ENCODE data around the gene PPP1R9B.

Gene PPP1R9B

GRCh38 chr17:50176559-50177357 is 26.3 kb upstream of the PPP1R9B start:
- no peak overlapping the region for H3K4me3 ChIP-seq (ENCODE audit: insufficient read length, low read depth)
- peaks cover 2% of the 10 kb centered on the region for H3K36me3 ChIP-seq (ENCODE audit: insufficient read depth, insufficient read length, low read length)
- no peaks in the 10 kb centered on the region for H3K27me3 ChIP-seq (ENCODE audit: insufficient read depth, insufficient read length)
- no peak for TF ChIP-seq YY1 (IDR thresholded peaks at IDR 0.05; ENCODE audit: insufficient read depth, insufficient read length)
- H3K9me3 ChIP-seq (ENCODE audit: insufficient read depth, low read length) = no peaks in the 10 kb centered on the region
- H3K9ac ChIP-seq (ENCODE audit: insufficient read length, low read depth) = peak overlapping the region; percentile 29
- DNase-seq (ENCODE audit: low read depth, low spot score) = no peak
- peaks cover 21% of the 10 kb centered on the region for H3K4me1 ChIP-seq (ENCODE audit: insufficient read depth, insufficient read length)

- H3K27me3 ChIP-seq (ENCODE audit: insufficient read depth, insufficient read length) = no peaks in the 10 kb centered on the region
- H3K4me1 ChIP-seq (ENCODE audit: insufficient read depth, insufficient read length) = peaks cover 16% of the 10 kb centered on the region
- H3K4me3 ChIP-seq (ENCODE audit: insufficient read length, low read depth) = no peak overlapping the region
- no peak overlapping the region for H3K9ac ChIP-seq (ENCODE audit: insufficient read length, low read depth)
- no peaks in the 10 kb centered on the region for H3K36me3 ChIP-seq (ENCODE audit: insufficient read depth, insufficient read length, low read length)
- DNase-seq (ENCODE audit: low read depth, low spot score) = no peak
- no peaks in the 10 kb centered on the region for H3K9me3 ChIP-seq (ENCODE audit: insufficient read depth, low read length)
- TF ChIP-seq ZNF274 (IDR thresholded peaks at IDR 0.05; ENCODE audit: low read depth, low read length) (no peak), YY1 (IDR thresholded peaks at IDR 0.05; ENCODE audit: insufficient read depth, insufficient read length) (no peak), SUZ12 (IDR thresholded peaks at IDR 0.05; ENCODE audit: extremely low read depth, insufficient read depth, insufficient read length) (no peak)
Observed at GRCh38 chr17:50175035-50175807, 24.7 kb upstream of the PPP1R9B start.

GRCh38 chr17:50174444-50174843 is 24.0 kb upstream of the PPP1R9B start:
- no peak for DNase-seq (ENCODE audit: low read depth, low spot score)
- Histone ChIP-seq H3K4me1 (ENCODE audit: insufficient read depth, insufficient read length) (peaks cover 16% of the 10 kb centered on the region), H3K4me3 (ENCODE audit: insufficient read length, low read depth) (no peak overlapping the region), H3K27me3 (ENCODE audit: insufficient read depth, insufficient read length) (no peaks in the 10 kb centered on the region), H3K36me3 (ENCODE audit: insufficient read depth, insufficient read length, low read length) (no peaks in the 10 kb centered on the region), H3K9me3 (ENCODE audit: insufficient read depth, low read length) (no peaks in the 10 kb centered on the region), H3K9ac (ENCODE audit: insufficient read length, low read depth) (no peak overlapping the region)
- TF ChIP-seq YY1 (IDR thresholded peaks at IDR 0.05; ENCODE audit: insufficient read depth, insufficient read length) = no peak
- no peak for TF ChIP-seq SUZ12 (IDR thresholded peaks at IDR 0.05; ENCODE audit: extremely low read depth, insufficient read depth, insufficient read length)
- TF ChIP-seq ZNF274 (IDR thresholded peaks at IDR 0.05; ENCODE audit: low read depth, low read length) = no peak

- Histone ChIP-seq H3K9me3 (ENCODE audit: insufficient read depth, low read length) (no peaks in the 10 kb centered on the region), H3K4me1 (ENCODE audit: insufficient read depth, insufficient read length) (peaks cover 19% of the 10 kb centered on the region), H3K36me3 (ENCODE audit: insufficient read depth, insufficient read length, low read length) (no peaks in the 10 kb centered on the region), H3K9ac (ENCODE audit: insufficient read length, low read depth) (no peak overlapping the region), H3K27me3 (ENCODE audit: insufficient read depth, insufficient read length) (no peaks in the 10 kb centered on the region), H3K4me3 (ENCODE audit: insufficient read length, low read depth) (no peak overlapping the region)
- TF ChIP-seq YY1 (IDR thresholded peaks at IDR 0.05; ENCODE audit: insufficient read depth, insufficient read length) = no peak
- no peak for TF ChIP-seq ZNF274 (IDR thresholded peaks at IDR 0.05; ENCODE audit: low read depth, low read length)
- no peak for TF ChIP-seq SUZ12 (IDR thresholded peaks at IDR 0.05; ENCODE audit: extremely low read depth, insufficient read depth, insufficient read length)
- DNase-seq (ENCODE audit: low read depth, low spot score) = no peak
Observed at GRCh38 chr17:50173335-50173941, 23.0 kb upstream of the PPP1R9B start.

DNA sequence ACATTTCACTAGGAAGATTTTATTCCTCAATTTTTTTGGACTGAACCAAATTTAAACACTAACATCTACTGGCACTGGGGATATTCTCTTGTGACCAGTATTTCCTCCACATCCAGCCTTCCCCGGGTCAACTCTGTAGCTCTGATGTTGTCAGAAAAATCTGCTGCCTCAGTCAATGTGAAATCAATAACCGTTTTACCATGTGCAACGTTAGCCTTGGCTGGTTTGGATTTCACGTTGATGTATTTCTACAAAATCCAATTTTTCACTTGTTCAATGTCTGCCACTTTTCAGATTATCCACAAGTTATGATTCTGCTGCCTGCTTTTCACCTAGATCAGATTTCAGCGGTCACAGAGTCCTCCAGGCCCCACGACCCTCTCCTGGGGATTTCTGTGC is 22.5 kb upstream of the PPP1R9B start:
- H3K9ac ChIP-seq (ENCODE audit: insufficient read length, low read depth) = no peak overlapping the region
- no peaks in the 10 kb centered on the region for H3K9me3 ChIP-seq (ENCODE audit: insufficient read depth, low read length)
- H3K4me1 ChIP-seq (ENCODE audit: insufficient read depth, insufficient read length) = peaks cover 19% of the 10 kb centered on the region
- no peak for TF ChIP-seq SUZ12 (IDR thresholded peaks at IDR 0.05; ENCODE audit: extremely low read depth, insufficient read depth, insufficient read length)
- no peak for TF ChIP-seq YY1 (IDR thresholded peaks at IDR 0.05; ENCODE audit: insufficient read depth, insufficient read length)
- no peak for TF ChIP-seq ZNF274 (IDR thresholded peaks at IDR 0.05; ENCODE audit: low read depth, low read length)
- no peak for DNase-seq (ENCODE audit: low read depth, low spot score)
- H3K4me3 ChIP-seq (ENCODE audit: insufficient read length, low read depth) = no peak overlapping the region
- no peaks in the 10 kb centered on the region for H3K27me3 ChIP-seq (ENCODE audit: insufficient read depth, insufficient read length)
- H3K36me3 ChIP-seq (ENCODE audit: insufficient read depth, insufficient read length, low read length) = no peaks in the 10 kb centered on the region

DNA sequence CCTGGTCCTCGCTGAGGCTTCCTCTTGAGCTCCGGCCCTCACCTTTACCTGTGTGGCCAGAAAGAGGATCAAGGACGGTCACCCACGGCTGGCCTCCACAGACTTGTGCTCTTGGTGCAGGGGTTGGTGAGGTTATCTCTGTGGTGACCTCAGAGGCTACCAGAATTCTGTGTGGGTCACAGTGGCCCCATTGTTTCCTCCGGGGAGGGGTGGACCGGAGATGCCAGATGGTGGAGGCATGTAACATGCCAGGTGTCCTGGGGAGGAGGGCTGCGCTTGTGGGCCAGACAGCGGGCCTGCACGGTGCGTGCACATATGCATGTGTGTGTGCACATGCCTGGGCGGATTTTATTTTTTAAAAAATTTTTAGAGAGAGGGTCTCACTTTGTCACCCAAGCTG is 21.7 kb upstream of the PPP1R9B start:
- H3K9ac ChIP-seq (ENCODE audit: insufficient read length, low read depth) = no peak overlapping the region
- no peaks in the 10 kb centered on the region for H3K36me3 ChIP-seq (ENCODE audit: insufficient read depth, insufficient read length, low read length)
- no peak overlapping the region for H3K4me3 ChIP-seq (ENCODE audit: insufficient read length, low read depth)
- H3K9me3 ChIP-seq (ENCODE audit: insufficient read depth, low read length) = no peaks in the 10 kb centered on the region
- no peak for TF ChIP-seq ZNF274 (IDR thresholded peaks at IDR 0.05; ENCODE audit: low read depth, low read length)
- no peak for TF ChIP-seq YY1 (IDR thresholded peaks at IDR 0.05; ENCODE audit: insufficient read depth, insufficient read length)
- H3K27me3 ChIP-seq (ENCODE audit: insufficient read depth, insufficient read length) = no peaks in the 10 kb centered on the region
- DNase-seq (ENCODE audit: low read depth, low spot score) = no peak
- H3K4me1 ChIP-seq (ENCODE audit: insufficient read depth, insufficient read length) = peaks cover 20% of the 10 kb centered on the region

All from NT2/D1 (cell line).